GM12864 (cell line): ENCODE data around the gene CC2D1A.

ENCODE experiments used
- DNase-seq: peaks from one replicate; pipeline ENCODE4 v3.0.0-alpha.2; 2011; ENCODE audit warnings: low read depth
- H3K4me3 ChIP-seq: 2 replicates; pipeline ENCODE4 v1.5.1; 2011; ENCODE audit warnings: mild to moderate bottlenecking, low read depth, low read length, control low read depth
- TF ChIP-seq, protein P1 (sequence below): IDR thresholded peaks from 2 replicates; pipeline ENCODE4 v1.5.1; 2011; ENCODE audit warnings: low read depth, mild to moderate bottlenecking, moderate library complexity, low read length, control low read depth, inconsistent platforms; ENCODE audit errors: missing control alignments

The CC2D1A gene

DNA sequence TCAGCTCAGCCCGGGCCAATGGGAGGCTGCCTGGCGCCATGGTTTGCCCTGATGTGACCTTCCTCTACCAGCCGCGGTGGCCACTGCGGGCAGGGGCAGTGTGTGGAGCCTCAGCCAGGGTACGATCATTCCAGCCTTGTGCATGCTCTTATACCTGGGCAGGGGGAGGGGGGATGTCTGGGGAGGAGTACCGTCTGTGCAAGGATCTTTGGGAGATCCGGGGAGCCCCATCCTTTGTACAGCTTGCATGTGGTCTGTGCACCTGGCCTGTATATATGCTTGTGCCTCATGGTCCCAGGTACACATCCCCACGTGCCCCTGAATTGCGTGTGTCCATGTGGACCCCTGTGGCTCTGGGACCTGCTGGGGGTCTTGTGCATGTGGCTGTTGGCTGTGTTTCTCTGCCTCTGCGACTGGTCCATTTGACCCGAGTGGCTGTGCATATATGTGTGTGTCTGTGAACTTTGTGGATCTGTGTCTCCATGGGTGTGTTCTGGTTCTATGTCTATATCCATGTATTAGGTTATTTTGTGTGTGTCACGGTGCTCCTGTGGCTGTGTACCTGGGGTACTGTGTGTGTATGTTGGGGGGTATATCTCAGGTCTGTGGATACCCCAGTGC is 41.8 kb upstream of the CC2D1A start:
- no peak overlapping the region for H3K4me3 ChIP-seq
- no peak for DNase-seq
- TF ChIP-seq, protein P1, sequence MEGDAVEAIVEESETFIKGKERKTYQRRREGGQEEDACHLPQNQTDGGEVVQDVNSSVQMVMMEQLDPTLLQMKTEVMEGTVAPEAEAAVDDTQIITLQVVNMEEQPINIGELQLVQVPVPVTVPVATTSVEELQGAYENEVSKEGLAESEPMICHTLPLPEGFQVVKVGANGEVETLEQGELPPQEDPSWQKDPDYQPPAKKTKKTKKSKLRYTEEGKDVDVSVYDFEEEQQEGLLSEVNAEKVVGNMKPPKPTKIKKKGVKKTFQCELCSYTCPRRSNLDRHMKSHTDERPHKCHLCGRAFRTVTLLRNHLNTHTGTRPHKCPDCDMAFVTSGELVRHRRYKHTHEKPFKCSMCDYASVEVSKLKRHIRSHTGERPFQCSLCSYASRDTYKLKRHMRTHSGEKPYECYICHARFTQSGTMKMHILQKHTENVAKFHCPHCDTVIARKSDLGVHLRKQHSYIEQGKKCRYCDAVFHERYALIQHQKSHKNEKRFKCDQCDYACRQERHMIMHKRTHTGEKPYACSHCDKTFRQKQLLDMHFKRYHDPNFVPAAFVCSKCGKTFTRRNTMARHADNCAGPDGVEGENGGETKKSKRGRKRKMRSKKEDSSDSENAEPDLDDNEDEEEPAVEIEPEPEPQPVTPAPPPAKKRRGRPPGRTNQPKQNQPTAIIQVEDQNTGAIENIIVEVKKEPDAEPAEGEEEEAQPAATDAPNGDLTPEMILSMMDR, result no peak

DNA sequence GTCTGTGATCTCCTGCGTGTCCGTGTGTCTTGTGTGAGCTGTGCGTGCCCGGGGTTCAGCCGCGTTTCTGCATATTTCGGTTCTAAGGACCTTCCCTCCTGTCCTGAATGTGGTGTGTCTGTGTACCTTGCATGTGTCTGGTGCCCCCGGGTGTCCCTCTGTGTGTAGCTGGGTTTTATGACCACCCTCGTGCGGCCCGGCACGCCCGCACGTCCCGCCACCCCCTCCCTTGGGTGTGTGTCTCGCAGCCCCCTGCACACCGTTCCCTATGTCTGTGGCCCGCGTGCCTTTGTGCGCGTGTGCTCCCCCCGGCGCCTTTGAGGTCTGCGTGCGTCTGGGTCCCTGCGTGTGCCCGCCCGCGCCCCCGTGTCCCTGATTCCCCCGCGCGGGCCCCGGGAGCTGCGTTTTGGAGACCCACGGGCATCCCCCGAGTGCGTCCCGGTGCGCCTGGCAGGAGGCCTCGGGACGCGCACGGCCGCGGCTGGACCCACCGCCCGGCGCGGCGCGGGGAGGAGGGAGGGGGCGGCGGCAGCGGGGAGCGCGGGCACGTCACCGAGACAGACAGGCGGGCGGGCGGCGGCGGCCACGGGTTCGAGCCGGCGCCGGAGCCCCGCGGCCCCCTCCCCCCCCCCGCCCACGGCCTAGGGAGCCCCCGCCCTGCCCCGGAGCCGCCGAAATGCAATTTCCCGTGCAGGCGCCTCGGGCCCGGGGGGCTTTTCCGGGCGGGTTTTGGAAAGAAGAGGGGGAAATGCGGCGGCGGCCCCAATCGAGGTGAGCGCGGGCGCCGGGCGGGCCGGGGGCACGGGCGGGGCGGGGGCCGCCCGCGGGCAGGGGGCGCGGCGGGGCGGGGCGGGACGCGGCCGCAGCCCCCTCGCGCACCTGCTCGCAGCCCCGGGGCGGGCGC is 41.1 kb upstream of the CC2D1A start:
- no peak for DNase-seq
- no peak overlapping the region for H3K4me3 ChIP-seq
- TF ChIP-seq, protein P1, result no peak

DNA sequence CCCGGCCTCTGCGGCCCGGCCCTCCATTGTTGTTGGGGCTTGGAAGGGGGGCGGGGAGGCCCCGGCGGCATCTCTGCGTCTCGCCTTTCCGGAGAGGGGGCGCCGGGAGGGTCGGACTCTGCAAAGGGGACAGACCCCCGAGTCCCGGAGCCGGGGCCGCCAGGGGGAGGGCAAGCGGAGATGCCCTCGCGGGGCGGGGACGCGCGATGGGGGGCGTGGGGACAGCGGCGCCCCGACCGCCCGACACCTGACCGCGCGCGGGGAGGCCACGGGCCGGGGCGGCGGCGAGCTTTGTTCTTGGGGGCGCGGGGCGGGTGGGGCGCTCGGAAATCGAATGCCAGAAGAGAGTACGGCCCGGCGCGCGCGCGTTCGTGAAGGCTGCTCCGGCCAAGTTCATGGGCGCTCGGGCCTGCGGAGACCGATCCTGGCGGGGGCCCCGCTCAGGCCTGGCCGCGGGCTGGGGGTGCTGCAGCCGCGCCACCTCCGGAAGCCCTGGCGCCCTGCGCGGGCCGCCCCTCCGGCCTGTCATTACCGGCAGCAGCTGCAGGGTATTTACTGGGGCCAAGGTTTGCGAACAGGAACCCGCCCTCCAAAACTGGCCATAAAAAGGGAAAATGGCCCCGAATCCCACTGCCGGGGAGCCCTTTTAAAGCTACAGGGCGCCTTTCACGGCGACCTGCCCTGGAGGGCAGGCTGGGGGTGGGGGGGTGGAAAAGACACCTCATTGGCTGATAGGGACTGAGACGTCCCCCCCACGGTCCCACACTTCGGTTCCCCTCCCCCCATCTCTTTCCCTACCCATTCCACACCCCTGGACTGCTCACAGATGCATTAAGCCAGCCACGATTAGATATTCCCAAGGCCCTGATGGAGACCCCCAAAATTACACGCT is 40.2 kb upstream of the CC2D1A start:
- H3K4me3 ChIP-seq, result peak overlapping the region; percentile 37
- TF ChIP-seq, protein P1, result peak; percentile 2
- no peak for DNase-seq

DNA sequence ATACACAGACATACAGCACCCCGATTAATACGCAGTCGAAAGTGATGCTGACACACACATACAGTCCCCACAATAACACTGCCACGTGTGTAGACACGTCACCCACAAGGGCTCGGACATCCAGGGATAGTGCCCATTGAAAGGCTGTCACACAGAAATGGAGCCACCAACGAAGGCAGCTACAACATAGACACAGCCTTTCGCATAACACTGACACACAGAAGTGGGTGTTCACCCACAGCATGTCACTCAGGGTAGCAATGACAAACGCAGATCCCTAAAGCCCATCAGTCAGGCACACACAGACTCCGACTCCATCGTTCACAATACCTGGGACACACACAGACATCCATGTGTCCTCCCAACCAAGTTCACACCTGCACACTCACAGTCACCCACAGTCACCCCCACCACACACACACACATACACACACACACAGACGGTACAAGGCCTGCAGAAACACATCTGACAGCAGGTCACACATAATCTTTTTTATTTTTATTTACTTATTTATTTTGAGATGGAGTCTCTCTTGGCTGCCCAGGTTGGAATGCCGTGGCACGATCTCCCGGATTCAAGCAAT is 39.4 kb upstream of the CC2D1A start:
- H3K4me3 ChIP-seq, result no peak overlapping the region

DNA sequence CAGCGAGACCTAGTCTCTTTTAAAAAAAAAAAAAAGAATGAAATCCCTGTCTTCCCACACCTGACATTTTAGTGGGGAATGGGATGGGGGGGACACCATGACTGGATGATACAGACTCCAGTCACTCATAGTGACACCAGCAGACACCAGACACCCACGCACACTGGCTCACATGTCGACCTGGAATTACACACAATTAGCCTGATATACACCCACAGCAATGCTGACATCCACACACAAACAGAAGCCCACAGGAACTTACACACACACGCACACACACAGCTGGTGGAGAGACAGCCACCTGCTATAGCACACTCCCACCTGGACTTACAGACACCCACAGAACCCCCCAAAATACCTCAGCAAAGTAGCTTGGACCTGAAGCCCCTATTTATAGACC is 37.3 kb upstream of the CC2D1A start:
- no peak overlapping the region for H3K4me3 ChIP-seq
- no peak for DNase-seq
- TF ChIP-seq, protein P1, result no peak

More for the DNA sequence above, 39.4 kb upstream of the CC2D1A start:
- TF ChIP-seq, protein P1, result no peak
- DNase-seq, result no peak

DNA sequence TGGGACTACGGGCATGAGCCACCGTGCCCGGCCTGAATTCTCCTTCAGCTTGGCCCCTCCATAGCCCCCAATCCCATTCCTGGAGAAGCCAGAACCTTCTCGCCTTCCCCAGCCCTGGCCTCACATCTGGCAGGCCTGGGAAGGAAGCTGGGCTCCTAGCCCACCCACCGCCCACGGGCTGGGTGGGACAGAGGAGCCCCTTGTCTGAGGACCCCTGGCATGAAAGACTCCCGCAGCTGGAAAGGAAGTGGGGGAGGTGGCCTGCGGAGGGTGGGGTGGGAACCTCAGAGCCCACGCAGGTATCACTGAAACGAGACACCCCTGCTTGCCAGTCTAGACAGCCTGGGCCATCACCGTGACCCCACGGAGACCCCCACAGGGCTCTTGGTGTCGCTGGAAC is 36.7 kb upstream of the CC2D1A start:
- DNase-seq, result no peak
- TF ChIP-seq, protein P1, result no peak
- no peak overlapping the region for H3K4me3 ChIP-seq
